Activated naive CD8-positive, alpha-beta T cell treated with anti-CD3 and anti-CD28 coated beads for 36 hours (primary cell): ENCODE results near the gene GPR137B. TPM values are rescaled to one million over a fixed set of nuclear protein-coding genes. Genes with fewer than 3 reads are reported as not detected.
A peak's percentile ranks its signal among the peaks of the same experiment; 100 is the strongest.

ENCODE experiments used
- DNase-seq: peaks from one replicate; pipeline ENCODE4 v3.0.0; 2021
- H3K27ac Mint-ChIP-seq: one replicate; pipeline ENCODE4 v1.8.0; 2022; ENCODE audit warnings: mild to moderate bottlenecking, moderate library complexity, mixed read lengths
- H3K27me3 Mint-ChIP-seq: one replicate; pipeline ENCODE4 v1.8.0; 2022; ENCODE audit warnings: mild to moderate bottlenecking, mixed read lengths
- H3K36me3 Mint-ChIP-seq: one replicate; pipeline ENCODE4 v1.8.0; 2021; ENCODE audit warnings: mild to moderate bottlenecking, mixed read lengths
- H3K4me1 Mint-ChIP-seq: one replicate; pipeline ENCODE4 v1.8.0; 2021; ENCODE audit warnings: mixed read lengths
- H3K4me3 Mint-ChIP-seq: one replicate; pipeline ENCODE4 v1.8.0; 2022; ENCODE audit warnings: mild to moderate bottlenecking, moderate library complexity, mixed read lengths
- H3K9me3 Mint-ChIP-seq: one replicate; pipeline ENCODE4 v1.8.0; 2022; ENCODE audit warnings: mixed read lengths
- total RNA-seq, 2 experiments: library from RNA; stranded (reverse); gene quantifications; one replicate each; pipeline ENCODE4 v1.2.3, GENCODE V29; 2021

Gene GPR137B
- total RNA-seq, 2 experiments from 2014 or later: 4.6 to 4.7 TPM

DNA sequence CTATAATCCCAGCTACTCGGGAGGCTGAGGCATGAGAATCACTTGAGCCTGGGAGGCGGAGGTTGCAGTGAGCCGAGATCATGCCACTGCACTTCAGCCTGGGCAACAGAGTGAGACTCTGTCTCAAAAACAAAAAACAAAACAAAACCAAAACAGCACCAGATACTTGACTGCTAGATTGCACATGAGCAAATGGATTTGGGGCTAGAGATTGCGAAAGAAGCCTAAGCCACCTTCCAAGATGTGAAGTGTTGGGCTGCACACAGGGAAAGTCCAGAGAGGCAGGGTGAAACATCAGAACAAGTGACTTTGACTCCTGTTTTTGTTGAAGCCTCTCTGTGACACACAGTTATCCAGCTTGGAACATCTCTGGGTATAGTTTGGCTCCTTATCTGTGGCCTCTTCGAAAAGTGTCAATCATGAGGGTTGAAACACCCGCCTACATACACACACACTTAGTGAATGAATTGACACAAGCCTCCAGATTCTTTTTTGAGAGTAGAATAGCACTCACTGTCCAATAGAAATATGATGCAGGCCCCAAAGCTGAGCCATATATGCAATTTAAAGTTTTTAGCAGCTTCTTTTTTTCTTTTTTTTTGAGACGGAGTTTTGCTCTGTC lies 34.2 kb upstream of the GPR137B start:
- Mint-ChIP-seq H3K4me1 (peaks cover 2% of the 10 kb centered on the region), H3K36me3 (no peaks in the 10 kb centered on the region), H3K27me3 (no peaks in the 10 kb centered on the region), H3K27ac (no peak overlapping the region), H3K9me3 (no peaks in the 10 kb centered on the region), H3K4me3 (no peak overlapping the region)
- no peak for DNase-seq

DNA sequence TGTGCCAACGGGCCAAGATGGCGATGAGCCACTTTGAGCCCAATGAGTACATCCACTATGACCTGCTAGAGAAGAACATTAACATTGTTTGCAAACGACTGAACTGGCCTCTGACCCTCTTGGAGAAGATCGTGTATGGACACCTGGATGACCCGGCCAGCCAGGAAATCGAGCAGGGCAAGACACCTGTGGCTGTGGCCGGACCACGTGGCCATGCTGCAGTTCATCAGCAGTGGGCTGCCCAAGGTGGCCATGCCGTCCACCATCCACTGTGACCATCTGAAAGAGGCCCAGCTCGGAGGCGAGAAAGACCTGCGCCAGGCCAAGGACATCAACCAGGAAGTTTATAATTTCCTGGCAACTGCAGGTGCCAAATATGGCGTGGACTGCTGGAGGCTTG lies 32.2 kb upstream of the GPR137B start:
- DNase-seq: no peak
- Mint-ChIP-seq H3K4me1 (no peaks in the 10 kb centered on the region), H3K9me3 (no peaks in the 10 kb centered on the region), H3K27ac (no peak overlapping the region), H3K36me3 (no peaks in the 10 kb centered on the region), H3K4me3 (no peak overlapping the region), H3K27me3 (no peaks in the 10 kb centered on the region)

DNA sequence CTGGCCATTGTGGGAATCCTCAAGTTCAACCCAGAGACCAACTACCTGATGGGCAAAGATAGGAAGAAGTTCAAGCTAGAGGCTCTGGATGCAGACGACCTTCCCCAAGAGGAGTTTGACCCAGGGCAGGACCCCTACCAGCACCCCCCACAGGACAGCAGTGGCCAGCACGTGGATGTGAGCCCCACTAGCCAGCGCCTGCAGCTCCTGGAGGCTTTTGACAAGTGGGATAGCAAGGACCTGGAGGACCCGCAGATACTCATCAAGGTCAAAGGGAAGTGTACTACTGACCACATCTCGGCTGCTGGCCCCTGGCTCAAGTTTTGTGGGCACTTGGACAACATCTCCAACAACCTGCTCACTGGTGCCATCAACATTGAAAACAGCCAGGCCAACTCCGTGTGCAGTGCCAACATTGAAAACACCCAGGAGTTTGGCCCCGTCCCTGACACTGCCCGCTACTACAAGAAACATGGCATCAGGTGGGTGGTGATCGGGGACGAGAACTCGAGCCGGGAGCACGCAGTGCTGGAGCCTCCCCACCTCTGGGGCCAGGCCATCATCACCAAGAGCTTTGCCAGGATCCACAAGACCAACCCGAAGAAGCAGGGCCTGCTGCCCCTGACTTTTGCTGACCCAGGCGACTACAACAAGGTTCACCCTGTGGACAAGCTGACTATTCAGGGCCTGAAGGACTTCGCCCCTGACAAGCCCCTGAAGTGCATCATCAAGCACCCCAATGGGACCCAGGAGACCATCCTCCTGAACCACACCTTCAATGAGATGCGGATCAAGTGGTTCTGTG lies 30.6 kb upstream of the GPR137B start:
- no peaks in the 10 kb centered on the region for H3K4me1 Mint-ChIP-seq
- no peaks in the 10 kb centered on the region for H3K36me3 Mint-ChIP-seq
- DNase-seq: no peak
- no peak overlapping the region for H3K4me3 Mint-ChIP-seq
- H3K27me3 Mint-ChIP-seq: no peaks in the 10 kb centered on the region
- H3K27ac Mint-ChIP-seq: no peak overlapping the region
- no peaks in the 10 kb centered on the region for H3K9me3 Mint-ChIP-seq

DNA sequence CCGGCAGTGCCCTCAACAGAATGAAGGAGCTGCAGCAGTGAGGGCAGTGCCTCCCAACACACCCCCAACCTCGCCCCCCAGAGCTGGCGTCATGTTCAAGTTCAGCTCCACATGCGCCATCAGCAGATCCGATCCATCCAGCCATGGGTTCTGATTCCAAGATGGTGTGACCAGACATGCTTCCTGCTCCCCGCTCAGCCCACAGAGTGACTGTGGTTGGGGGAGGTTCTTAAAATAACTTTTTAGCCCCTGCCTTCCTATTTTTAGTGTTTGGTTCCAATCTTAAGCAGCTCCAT lies 30.1 kb upstream of the GPR137B start:
- Mint-ChIP-seq H3K9me3 (no peaks in the 10 kb centered on the region), H3K4me1 (no peaks in the 10 kb centered on the region), H3K27me3 (no peaks in the 10 kb centered on the region), H3K36me3 (no peaks in the 10 kb centered on the region), H3K27ac (no peak overlapping the region), H3K4me3 (no peak overlapping the region)
- no peak for DNase-seq

DNA sequence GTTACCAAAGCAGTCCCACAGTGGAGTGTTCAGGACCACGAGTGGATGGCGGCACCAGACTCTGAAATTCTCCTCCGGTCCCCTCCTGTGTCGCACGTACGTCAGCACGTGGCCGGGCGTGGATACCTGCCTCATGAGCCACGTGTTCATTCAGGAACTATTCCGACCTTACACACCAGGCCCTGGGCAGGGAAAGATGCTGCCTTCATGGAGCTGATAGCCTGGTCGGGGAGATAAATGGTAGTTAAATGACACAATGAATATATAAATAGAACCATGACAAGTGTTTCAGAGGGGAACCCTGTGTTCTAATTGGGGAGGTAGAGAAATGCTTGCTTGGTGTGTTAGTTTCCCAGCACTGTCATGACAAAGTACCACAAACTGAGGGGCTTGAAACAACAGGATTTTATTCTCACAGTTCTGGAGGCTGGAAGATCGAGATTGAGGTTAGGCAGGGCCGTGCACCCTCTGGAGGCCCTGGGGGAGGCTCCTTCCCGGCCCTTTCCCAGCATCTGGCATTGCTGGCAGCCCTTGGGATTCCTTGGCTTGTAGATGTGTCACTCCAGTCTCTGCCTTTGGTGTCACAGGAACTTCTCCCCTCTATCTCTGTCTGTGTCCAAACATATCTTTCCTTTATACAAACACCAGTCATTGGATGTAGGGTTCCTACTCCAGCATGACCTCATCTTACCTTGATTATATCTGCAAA lies 28.9 kb upstream of the GPR137B start:
- DNase-seq: no peak
- H3K9me3 Mint-ChIP-seq: no peaks in the 10 kb centered on the region
- H3K4me3 Mint-ChIP-seq: no peak overlapping the region
- no peak overlapping the region for H3K27ac Mint-ChIP-seq
- no peaks in the 10 kb centered on the region for H3K4me1 Mint-ChIP-seq
- H3K36me3 Mint-ChIP-seq: no peaks in the 10 kb centered on the region
- H3K27me3 Mint-ChIP-seq: no peaks in the 10 kb centered on the region

DNA sequence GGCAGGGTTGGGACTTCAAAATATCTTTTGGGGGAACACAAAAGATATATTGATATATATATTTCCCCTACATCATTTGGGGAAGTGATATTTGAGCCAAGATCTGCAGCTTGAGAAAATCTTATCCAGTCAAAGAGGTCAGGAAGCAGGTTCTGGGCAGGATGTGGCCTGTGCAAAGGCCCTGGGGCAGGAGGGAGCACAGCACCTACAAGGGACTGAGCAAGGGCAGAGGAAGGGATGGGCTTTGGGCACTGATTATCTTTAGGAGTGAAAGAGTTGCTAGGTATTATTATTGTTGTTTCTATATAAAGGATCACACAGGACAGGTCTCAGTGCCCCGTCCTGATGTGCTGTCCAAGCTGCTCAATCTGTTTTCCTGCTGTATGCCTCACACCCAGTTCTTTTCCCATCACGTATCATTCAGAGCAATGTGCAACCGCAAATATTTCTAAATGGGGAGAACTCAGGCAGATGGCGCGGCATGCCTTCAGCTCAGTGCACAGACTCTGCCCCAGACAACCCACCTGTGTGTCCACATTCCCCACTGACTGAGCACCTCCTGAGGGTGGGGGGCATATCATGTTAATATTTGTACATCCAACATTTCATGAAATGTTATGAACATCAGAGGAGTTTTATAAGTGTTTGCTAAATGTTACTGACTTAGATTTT lies 28.1 kb upstream of the GPR137B start:
- no peak for DNase-seq
- H3K27me3 Mint-ChIP-seq: no peaks in the 10 kb centered on the region
- no peaks in the 10 kb centered on the region for H3K36me3 Mint-ChIP-seq
- H3K27ac Mint-ChIP-seq: no peak overlapping the region
- H3K4me3 Mint-ChIP-seq: no peak overlapping the region
- no peaks in the 10 kb centered on the region for H3K4me1 Mint-ChIP-seq
- no peaks in the 10 kb centered on the region for H3K9me3 Mint-ChIP-seq

DNA sequence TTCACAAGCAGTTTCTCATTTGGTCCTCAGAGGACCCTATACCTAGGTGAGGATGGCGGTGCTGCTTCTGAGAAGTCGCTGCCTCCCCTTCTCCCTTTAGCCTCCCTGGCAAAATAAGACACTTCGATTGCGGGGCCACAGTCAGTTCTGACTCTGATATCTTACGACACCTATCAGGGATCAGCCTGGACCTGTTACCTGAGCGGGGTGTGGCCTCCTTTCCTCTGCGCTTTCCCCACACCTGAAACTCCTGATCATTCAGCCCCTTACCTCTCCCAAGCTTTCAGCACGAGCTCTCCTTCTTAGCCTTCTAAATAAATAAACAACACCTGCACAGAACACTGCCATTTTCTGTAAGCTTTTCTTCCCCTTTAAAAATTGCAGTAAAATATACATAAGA lies 24.6 kb upstream of the GPR137B start:
- H3K27me3 Mint-ChIP-seq: peaks cover 3% of the 10 kb centered on the region
- peaks cover 3% of the 10 kb centered on the region for H3K9me3 Mint-ChIP-seq
- no peak overlapping the region for H3K27ac Mint-ChIP-seq
- no peak for DNase-seq
- H3K4me3 Mint-ChIP-seq: no peak overlapping the region
- peaks cover 4% of the 10 kb centered on the region for H3K36me3 Mint-ChIP-seq
- peaks cover 26% of the 10 kb centered on the region for H3K4me1 Mint-ChIP-seq

DNA sequence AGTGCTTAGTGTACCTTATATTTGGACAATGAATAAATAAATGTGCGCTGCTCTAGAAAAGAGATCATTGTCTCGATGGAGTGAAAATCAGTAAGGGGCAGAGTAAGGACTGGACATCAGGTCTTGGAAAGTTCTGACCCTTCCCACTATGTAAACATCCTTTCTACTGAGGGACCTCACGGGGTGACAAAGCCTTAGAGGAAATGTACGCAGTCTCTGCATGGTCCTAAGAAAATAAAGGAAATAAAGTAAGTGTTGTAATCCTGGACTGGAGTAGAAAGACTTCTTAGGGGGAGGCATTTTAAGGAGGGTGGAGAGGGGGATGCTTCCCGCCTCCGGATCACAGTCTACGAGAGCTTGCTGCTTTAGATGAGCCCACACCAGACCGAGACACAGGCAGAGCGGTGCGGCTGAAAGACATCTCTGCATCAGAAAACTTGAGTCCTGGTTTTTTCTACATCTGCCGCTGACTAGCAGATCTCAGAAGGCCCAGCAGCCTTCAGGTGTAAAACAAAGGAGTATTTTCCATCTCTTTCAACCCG lies 22.3 kb upstream of the GPR137B start:
- Mint-ChIP-seq H3K4me1 (peaks cover 26% of the 10 kb centered on the region), H3K36me3 (peaks cover 4% of the 10 kb centered on the region), H3K27ac (peak overlapping the region; percentile 84), H3K9me3 (peaks cover 3% of the 10 kb centered on the region), H3K27me3 (peaks cover 3% of the 10 kb centered on the region), H3K4me3 (no peak overlapping the region)
- no peak for DNase-seq

DNA sequence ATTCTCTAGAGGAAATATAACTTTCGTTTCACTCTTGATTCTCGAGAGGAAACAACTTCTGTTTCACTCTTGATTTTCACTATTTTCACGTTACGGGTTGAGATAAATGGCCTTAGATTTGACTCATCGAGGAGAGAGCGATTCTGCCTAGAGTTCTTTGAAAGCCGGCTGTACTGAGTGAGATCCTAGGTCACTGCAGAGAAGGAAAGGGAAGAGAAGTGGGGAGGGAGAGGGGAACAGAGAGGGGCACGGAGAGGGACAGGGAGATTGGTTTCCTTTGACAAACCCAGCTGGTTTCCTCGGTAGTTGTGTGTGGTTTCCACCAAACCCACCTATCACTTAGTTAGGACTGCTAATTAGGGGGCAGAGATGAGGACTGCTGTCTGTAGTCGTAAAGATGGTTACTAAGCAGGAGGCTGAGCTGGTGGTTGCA lies 21.6 kb upstream of the GPR137B start:
- Mint-ChIP-seq H3K27ac (peak overlapping the region; percentile 84), H3K36me3 (peaks cover 4% of the 10 kb centered on the region), H3K9me3 (peaks cover 3% of the 10 kb centered on the region), H3K4me1 (peaks cover 26% of the 10 kb centered on the region), H3K27me3 (peaks cover 3% of the 10 kb centered on the region), H3K4me3 (peak overlapping the region; percentile 51)
- DNase-seq: peak; percentile 24

DNA sequence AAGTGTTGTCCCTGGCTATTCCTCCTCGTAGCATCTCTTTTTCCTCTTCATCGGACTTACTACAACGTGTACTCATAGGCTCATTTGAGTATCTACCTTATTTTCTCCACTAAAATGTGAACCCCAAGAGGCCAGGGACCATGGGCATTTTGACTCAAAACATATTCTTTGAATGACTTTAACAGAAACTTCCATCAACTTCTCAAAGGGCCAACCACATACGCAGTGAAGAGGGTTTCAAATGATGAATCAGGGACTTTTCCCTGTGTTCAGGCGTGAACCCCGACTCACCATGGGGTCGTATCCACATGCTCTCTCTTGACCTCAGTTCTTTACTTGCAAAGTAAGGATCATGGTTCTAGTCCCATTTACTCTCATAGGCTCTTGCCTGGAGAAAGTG lies 20.2 kb upstream of the GPR137B start:
- H3K27me3 Mint-ChIP-seq: peaks cover 3% of the 10 kb centered on the region
- peak overlapping the region; percentile 30 for H3K27ac Mint-ChIP-seq
- H3K9me3 Mint-ChIP-seq: peaks cover 3% of the 10 kb centered on the region
- peak; percentile 40 for DNase-seq
- H3K4me1 Mint-ChIP-seq: peaks cover 26% of the 10 kb centered on the region
- H3K36me3 Mint-ChIP-seq: peaks cover 4% of the 10 kb centered on the region
- H3K4me3 Mint-ChIP-seq: no peak overlapping the region

DNA sequence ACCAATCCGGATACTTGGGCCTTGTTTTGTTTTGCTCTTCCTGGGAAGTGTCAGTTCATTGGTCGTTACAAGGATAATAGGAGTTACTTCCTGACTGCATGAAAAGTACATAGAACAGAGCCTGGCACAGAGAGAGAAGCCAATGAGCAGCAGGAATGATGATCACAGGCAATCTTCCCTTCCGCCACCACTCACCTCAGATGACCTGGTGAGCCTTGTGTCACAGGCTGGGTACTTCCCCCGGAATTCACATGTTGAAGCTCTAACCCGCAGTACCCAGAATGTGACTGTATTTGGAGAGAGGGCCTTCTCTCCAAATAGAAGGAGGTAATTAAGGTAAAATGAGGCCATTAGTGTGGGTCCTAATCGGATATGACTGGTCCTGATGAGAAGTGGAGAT lies 18.8 kb upstream of the GPR137B start:
- Mint-ChIP-seq H3K27ac (no peak overlapping the region), H3K36me3 (peaks cover 4% of the 10 kb centered on the region), H3K9me3 (peaks cover 3% of the 10 kb centered on the region), H3K4me3 (no peak overlapping the region), H3K27me3 (peaks cover 7% of the 10 kb centered on the region), H3K4me1 (peaks cover 26% of the 10 kb centered on the region)
- DNase-seq: no peak

DNA sequence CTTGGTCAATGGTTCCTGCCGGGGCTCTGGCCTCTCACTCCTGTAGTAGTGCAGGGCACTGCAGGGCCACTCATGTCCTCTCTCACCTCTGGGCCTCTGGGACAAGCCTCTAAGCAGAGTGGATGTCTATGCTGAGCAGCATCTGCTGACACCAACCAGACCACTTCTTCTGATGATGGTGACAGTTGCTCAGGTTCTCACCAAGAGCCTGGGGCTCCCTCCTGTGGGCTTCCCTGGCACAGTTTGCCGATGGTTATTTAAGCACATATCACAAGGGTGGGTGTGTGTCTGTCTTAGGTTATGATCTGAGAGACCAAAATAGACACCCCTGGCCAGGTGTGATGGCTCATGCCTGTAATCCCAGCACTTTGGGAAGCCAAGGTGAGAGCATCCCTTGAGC lies 17.4 kb upstream of the GPR137B start:
- Mint-ChIP-seq H3K4me1 (peaks cover 24% of the 10 kb centered on the region), H3K4me3 (no peak overlapping the region), H3K27ac (no peak overlapping the region), H3K36me3 (peaks cover 4% of the 10 kb centered on the region), H3K27me3 (peaks cover 7% of the 10 kb centered on the region), H3K9me3 (peaks cover 3% of the 10 kb centered on the region)
- DNase-seq: no peak

DNA sequence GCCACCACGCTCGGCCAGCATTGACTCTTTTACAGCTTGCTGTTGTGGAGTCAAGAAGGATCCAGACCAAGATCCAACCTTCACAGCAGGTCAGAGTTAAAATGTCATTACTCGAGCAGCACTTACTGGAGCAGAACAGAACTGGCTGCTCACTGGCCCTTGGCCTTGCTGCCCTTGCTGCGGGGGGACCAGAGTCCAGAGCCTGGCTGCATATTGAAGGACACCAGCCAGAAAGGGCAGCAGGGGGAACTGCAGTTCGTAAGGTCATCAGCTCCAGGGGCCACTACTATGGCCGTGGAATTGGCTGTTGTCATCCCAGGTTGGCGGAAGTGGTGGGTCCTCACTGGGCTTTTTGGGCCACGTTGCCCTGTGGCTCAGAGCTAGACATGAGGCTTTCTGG lies 15.3 kb upstream of the GPR137B start:
- no peak overlapping the region for H3K4me3 Mint-ChIP-seq
- peaks cover 2% of the 10 kb centered on the region for H3K36me3 Mint-ChIP-seq
- DNase-seq: no peak
- H3K4me1 Mint-ChIP-seq: peaks cover 5% of the 10 kb centered on the region
- H3K27ac Mint-ChIP-seq: no peak overlapping the region
- H3K27me3 Mint-ChIP-seq: peaks cover 20% of the 10 kb centered on the region
- H3K9me3 Mint-ChIP-seq: peaks cover under 1% of the 10 kb centered on the region

DNA sequence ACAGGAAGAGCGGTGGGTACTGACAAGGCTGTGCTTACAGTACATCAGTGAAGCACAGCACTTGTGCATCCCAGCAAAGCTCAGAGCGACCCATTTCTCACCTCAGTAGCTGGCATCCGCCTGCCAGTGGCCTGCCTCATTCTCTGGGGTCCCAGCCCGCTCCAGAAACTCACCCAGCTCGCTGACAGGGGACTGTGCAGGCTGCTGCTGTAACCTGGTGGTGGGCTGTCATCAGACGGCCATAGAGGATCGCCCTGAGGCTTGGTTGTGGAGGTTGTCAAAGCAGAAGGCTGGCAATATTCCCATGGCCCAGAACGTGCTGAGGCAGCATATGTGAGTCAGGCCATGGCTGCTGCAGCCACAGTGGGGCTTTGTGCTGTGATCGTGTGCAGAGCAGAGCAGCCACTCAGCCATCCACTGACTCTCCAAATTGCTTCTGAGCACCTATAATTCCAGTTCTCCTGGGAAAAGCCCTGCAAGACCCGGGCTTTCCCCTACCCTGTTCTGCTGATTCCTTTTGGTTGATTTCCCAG lies 13.6 kb upstream of the GPR137B start:
- Mint-ChIP-seq H3K27ac (no peak overlapping the region), H3K36me3 (no peaks in the 10 kb centered on the region), H3K4me1 (no peaks in the 10 kb centered on the region), H3K4me3 (no peak overlapping the region), H3K9me3 (no peaks in the 10 kb centered on the region), H3K27me3 (peaks cover 27% of the 10 kb centered on the region)
- DNase-seq: no peak

DNA sequence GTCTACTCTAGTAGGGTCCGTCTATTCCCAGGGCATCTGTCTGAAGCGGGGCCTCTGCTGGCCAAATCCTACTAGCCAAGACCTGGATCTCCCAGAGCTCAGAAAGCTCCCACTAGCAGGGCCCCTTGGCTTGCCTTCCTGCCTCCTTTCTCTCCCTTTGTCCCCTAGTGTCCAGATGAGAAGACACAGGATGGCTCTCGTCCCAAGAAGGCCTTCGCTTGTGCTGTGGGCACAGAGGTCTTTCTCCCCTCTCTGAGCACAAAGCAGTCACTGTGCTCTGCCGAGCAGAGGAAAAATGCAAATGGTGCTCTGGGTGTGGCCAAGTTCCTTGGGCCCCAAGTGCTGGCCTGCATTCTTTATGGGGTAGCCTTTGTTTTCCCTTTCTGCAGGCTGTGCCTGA lies 13.0 kb upstream of the GPR137B start:
- no peaks in the 10 kb centered on the region for H3K36me3 Mint-ChIP-seq
- H3K9me3 Mint-ChIP-seq: no peaks in the 10 kb centered on the region
- DNase-seq: no peak
- no peak overlapping the region for H3K4me3 Mint-ChIP-seq
- H3K4me1 Mint-ChIP-seq: no peaks in the 10 kb centered on the region
- peaks cover 30% of the 10 kb centered on the region for H3K27me3 Mint-ChIP-seq
- no peak overlapping the region for H3K27ac Mint-ChIP-seq
